Measurements from ENCODE around the gene KIF18B.

DNA sequence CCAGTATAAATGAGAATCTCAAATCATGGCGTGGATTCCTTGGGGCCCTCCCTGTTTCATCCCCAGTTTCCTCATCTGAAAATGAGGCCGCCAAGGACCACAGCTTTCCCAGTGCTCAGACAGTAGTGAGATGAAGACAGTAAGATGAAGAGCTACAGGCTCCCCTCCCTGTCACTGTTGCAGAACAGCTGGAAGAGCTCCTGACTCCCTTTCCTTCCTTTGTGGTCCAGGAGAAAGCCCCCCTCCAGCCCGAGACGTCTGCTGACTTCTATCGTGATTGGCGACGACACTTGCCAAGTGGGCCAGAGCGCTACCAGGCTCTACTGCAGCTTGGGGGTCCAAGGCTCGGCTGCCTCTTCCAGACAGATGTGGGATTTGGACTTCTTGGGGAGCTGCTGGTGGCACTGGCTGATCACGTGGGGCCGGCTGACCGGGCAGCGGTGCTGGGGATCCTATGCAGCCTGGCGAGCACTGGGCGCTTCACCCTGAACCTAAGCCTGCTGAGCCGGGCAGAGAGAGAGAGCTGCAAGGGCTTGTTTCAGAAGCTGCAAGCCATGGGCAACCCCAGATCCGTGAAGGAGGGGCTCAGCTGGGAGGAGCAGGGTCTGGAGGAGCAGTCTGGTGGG lies 45.3 kb downstream of the KIF18B start:
- TF ChIP-seq, protein P1, sequence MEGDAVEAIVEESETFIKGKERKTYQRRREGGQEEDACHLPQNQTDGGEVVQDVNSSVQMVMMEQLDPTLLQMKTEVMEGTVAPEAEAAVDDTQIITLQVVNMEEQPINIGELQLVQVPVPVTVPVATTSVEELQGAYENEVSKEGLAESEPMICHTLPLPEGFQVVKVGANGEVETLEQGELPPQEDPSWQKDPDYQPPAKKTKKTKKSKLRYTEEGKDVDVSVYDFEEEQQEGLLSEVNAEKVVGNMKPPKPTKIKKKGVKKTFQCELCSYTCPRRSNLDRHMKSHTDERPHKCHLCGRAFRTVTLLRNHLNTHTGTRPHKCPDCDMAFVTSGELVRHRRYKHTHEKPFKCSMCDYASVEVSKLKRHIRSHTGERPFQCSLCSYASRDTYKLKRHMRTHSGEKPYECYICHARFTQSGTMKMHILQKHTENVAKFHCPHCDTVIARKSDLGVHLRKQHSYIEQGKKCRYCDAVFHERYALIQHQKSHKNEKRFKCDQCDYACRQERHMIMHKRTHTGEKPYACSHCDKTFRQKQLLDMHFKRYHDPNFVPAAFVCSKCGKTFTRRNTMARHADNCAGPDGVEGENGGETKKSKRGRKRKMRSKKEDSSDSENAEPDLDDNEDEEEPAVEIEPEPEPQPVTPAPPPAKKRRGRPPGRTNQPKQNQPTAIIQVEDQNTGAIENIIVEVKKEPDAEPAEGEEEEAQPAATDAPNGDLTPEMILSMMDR (CRISPR knock-in tag; IDR thresholded peaks at IDR 0.05) = no peak
- no peak for TF ChIP-seq KLF16 (CRISPR knock-in tag; IDR thresholded peaks at IDR 0.05)
- no peak for TF ChIP-seq MATR3 (CRISPR knock-in tag; IDR thresholded peaks at IDR 0.05)
- TF ChIP-seq, protein P2, sequence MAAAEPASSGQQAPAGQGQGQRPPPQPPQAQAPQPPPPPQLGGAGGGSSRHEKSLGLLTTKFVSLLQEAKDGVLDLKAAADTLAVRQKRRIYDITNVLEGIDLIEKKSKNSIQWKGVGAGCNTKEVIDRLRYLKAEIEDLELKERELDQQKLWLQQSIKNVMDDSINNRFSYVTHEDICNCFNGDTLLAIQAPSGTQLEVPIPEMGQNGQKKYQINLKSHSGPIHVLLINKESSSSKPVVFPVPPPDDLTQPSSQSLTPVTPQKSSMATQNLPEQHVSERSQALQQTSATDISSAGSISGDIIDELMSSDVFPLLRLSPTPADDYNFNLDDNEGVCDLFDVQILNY (CRISPR knock-in tag; conservative IDR thresholded peaks at IDR 0.05) = no peak
